HepG2 (cell line): ENCODE data around the gene ZC3H8. TPM values are rescaled to one million over a fixed set of nuclear protein-coding genes. Genes with fewer than 3 reads are reported as not detected.

Experiments used
- CBX1 ChIP-seq: IDR thresholded peaks from one replicate; pipeline ENCODE4 v1.6.1; 2016; ENCODE audit warnings: antibody characterized with exemption, low read depth
- FOXK1 ChIP-seq: sonication (generic); formaldehyde crosslinking; IDR thresholded peaks from 2 replicates; pipeline ENCODE4 v1.4.0; 2020; ENCODE audit warnings: low read depth, missing genetic modification reagents, borderline replicate concordance
- HNF4G ChIP-seq, 2 experiments: sonication (generic) in 1 of 2; formaldehyde crosslinking in 1 of 2; IDR thresholded peaks; 2 replicates each; pipeline versions ENCODE4 v1.4.0 to v1.6.1; 2011 to 2020; ENCODE audit warnings: borderline replicate concordance in 2 of 2, low read depth in 2 of 2, mild to moderate bottlenecking in 2 of 2, low read length in 1 of 2, missing genetic modification reagents in 1 of 2, moderate library complexity in 1 of 2
- POLR2A ChIP-seq, 2 experiments: IDR thresholded peaks; 2 replicates each; pipeline ENCODE4 v1.6.1; 2011; ENCODE audit warnings: low read depth in 2 of 2, low read length in 2 of 2, mild to moderate bottlenecking in 1 of 2, moderate library complexity in 1 of 2; ENCODE audit not compliant: insufficient read depth in 1 of 2
- RARA ChIP-seq: IDR thresholded peaks from 2 replicates; pipeline ENCODE4 v1.6.1; 2016; ENCODE audit warnings: missing genetic modification reagents, missing compliant biosample characterization
- SRSF1 ChIP-seq: fragments of 200-400 bp; formaldehyde crosslinking; optimal IDR thresholded peaks from 2 replicates; pipeline ENCODE3; 2017; ENCODE audit warnings: mild to moderate bottlenecking, low read depth, low read length, moderate library complexity
- SYNCRIP ChIP-seq: fragments of 200-400 bp; formaldehyde crosslinking; IDR thresholded peaks from 2 replicates; pipeline ENCODE4 v1.6.1; 2018; ENCODE audit warnings: mild to moderate bottlenecking, low read depth, low read length; ENCODE audit not compliant: insufficient read depth
- ZFY ChIP-seq: sonication (generic); formaldehyde crosslinking; IDR thresholded peaks from 2 replicates; pipeline ENCODE4 v1.4.0; 2020; ENCODE audit warnings: missing genetic modification reagents
- ZNF124 ChIP-seq: sonication (generic); formaldehyde crosslinking; IDR thresholded peaks from 2 replicates; pipeline ENCODE4 v1.4.0; 2020; ENCODE audit warnings: missing genetic modification reagents
- ZNF562 ChIP-seq: sonication (generic); formaldehyde crosslinking; IDR thresholded peaks from 2 replicates; pipeline ENCODE4 v1.8.0; 2022; ENCODE audit warnings: missing genetic modification reagents, borderline replicate concordance
- polyA plus RNA-seq, 8 experiments: library from polyadenylated mRNA; depleted of rRNA in 3 of 8; stranded (reverse) in 7 of 8; unstranded in 1 of 8; fragments of >200 nt; fragmentation: Illumina TruSeq in 4 of 8; extraction: Trizol in 4 of 8; gene quantifications; 2 replicates each; pipeline versions ENCODE4 v1.2.1 to v1.2.3, GENCODE V29; 2011 to 2016; ENCODE audit warnings: low read depth in 4 of 8, missing spikeins in 1 of 8, mixed read lengths in 1 of 8; ENCODE audit not compliant: insufficient read depth in 1 of 8
- total RNA-seq, 5 experiments: library from RNA; depleted of rRNA; stranded (reverse); fragments of >200 nt; fragmentation: Illumina TruSeq; extraction: Trizol; gene quantifications; 2 replicates each; pipeline ENCODE4 v1.2.3, GENCODE V29; 2016; ENCODE audit warnings: low read depth in 1 of 5
- TF ChIP-seq, protein P1 (sequence below): sonication (generic); formaldehyde crosslinking; IDR thresholded peaks from 2 replicates; pipeline ENCODE4 v1.4.0; 2020; ENCODE audit warnings: missing genetic modification reagents
- TF ChIP-seq, protein P2 (sequence below): sonication (generic); formaldehyde crosslinking; IDR thresholded peaks from 2 replicates; pipeline ENCODE4 v1.4.0; 2020; ENCODE audit warnings: mild to moderate bottlenecking, missing genetic modification reagents
- TF ChIP-seq, protein P3 (sequence below): sonication (generic); formaldehyde crosslinking; IDR thresholded peaks from 2 replicates; pipeline ENCODE4 v1.4.0; 2020; ENCODE audit warnings: missing genetic modification reagents
- TF ChIP-seq, protein P4 (sequence below): sonication (generic); formaldehyde crosslinking; IDR thresholded peaks from 2 replicates; pipeline ENCODE4 v1.8.1; 2023; ENCODE audit warnings: mild to moderate bottlenecking, moderate library complexity, missing genetic modification reagents

Gene ZC3H8
- total and polyA plus RNA-seq, 2 of the 13 experiments (the other 11 are each of a cell fraction or from before 2014, with no cell fraction given), result 4.5 to 17.0 TPM

DNA sequence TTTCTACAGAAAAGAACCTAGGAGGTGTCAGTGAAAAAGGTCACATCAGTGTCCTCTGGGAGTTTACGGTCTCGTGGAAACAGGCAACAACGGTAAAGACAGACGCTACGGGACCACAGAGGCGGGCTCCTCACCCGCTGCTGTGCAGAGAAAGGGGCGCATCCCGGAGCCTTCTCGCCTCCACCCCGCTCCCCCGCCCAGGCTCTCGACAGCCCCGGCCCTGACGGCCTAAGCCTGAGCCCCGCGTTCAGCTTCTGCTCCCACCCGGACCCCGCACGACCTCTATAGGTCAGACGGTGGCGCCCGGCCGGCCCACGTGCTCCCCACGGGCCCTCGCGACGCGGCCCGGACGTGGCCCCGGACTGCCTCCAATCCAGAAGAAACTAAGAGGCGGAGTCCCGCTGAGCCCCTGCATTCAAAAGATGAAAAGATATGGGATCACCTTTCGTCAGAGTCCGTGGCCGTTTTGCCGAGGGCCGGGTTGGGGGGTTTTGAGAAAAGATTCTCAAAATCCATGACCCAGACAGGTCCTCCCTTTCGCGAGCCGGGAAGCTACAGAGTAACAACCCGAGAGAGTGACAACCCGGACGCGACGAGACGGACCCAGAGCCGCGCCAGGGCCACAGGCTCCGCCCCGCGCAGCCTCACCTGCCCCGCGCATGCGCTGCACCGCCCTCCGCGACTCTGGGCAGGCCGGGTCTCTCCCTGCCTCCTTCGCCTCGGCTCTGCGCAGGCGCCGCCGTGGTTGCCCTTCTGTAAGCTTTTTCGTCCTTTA, at the start of gene ZC3H8 (continued):
- TF ChIP-seq, protein P1, sequence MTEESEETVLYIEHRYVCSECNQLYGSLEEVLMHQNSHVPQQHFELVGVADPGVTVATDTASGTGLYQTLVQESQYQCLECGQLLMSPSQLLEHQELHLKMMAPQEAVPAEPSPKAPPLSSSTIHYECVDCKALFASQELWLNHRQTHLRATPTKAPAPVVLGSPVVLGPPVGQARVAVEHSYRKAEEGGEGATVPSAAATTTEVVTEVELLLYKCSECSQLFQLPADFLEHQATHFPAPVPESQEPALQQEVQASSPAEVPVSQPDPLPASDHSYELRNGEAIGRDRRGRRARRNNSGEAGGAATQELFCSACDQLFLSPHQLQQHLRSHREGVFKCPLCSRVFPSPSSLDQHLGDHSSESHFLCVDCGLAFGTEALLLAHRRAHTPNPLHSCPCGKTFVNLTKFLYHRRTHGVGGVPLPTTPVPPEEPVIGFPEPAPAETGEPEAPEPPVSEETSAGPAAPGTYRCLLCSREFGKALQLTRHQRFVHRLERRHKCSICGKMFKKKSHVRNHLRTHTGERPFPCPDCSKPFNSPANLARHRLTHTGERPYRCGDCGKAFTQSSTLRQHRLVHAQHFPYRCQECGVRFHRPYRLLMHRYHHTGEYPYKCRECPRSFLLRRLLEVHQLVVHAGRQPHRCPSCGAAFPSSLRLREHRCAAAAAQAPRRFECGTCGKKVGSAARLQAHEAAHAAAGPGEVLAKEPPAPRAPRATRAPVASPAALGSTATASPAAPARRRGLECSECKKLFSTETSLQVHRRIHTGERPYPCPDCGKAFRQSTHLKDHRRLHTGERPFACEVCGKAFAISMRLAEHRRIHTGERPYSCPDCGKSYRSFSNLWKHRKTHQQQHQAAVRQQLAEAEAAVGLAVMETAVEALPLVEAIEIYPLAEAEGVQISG (CRISPR knock-in tag), result peak; percentile 80
- peak; percentile 91 to 94 for TF ChIP-seq POLR2A (IDR thresholded peaks at IDR 0.05; ENCODE audit: insufficient read depth in 1 of 2, low read depth in 2 of 2, low read length in 2 of 2)
- peak; percentile 94 for TF ChIP-seq ZFY (CRISPR knock-in tag)
- peak; percentile 44; the same call in 1 of the 2 replicates for TF ChIP-seq FOXK1
- TF ChIP-seq, protein P2, sequence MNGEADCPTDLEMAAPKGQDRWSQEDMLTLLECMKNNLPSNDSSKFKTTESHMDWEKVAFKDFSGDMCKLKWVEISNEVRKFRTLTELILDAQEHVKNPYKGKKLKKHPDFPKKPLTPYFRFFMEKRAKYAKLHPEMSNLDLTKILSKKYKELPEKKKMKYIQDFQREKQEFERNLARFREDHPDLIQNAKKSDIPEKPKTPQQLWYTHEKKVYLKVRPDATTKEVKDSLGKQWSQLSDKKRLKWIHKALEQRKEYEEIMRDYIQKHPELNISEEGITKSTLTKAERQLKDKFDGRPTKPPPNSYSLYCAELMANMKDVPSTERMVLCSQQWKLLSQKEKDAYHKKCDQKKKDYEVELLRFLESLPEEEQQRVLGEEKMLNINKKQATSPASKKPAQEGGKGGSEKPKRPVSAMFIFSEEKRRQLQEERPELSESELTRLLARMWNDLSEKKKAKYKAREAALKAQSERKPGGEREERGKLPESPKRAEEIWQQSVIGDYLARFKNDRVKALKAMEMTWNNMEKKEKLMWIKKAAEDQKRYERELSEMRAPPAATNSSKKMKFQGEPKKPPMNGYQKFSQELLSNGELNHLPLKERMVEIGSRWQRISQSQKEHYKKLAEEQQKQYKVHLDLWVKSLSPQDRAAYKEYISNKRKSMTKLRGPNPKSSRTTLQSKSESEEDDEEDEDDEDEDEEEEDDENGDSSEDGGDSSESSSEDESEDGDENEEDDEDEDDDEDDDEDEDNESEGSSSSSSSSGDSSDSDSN (CRISPR knock-in tag), result peak; percentile 91
- TF ChIP-seq RARA (CRISPR knock-in tag), result peak; percentile 60
- TF ChIP-seq SRSF1, result peak; percentile 86
- TF ChIP-seq, protein P3, sequence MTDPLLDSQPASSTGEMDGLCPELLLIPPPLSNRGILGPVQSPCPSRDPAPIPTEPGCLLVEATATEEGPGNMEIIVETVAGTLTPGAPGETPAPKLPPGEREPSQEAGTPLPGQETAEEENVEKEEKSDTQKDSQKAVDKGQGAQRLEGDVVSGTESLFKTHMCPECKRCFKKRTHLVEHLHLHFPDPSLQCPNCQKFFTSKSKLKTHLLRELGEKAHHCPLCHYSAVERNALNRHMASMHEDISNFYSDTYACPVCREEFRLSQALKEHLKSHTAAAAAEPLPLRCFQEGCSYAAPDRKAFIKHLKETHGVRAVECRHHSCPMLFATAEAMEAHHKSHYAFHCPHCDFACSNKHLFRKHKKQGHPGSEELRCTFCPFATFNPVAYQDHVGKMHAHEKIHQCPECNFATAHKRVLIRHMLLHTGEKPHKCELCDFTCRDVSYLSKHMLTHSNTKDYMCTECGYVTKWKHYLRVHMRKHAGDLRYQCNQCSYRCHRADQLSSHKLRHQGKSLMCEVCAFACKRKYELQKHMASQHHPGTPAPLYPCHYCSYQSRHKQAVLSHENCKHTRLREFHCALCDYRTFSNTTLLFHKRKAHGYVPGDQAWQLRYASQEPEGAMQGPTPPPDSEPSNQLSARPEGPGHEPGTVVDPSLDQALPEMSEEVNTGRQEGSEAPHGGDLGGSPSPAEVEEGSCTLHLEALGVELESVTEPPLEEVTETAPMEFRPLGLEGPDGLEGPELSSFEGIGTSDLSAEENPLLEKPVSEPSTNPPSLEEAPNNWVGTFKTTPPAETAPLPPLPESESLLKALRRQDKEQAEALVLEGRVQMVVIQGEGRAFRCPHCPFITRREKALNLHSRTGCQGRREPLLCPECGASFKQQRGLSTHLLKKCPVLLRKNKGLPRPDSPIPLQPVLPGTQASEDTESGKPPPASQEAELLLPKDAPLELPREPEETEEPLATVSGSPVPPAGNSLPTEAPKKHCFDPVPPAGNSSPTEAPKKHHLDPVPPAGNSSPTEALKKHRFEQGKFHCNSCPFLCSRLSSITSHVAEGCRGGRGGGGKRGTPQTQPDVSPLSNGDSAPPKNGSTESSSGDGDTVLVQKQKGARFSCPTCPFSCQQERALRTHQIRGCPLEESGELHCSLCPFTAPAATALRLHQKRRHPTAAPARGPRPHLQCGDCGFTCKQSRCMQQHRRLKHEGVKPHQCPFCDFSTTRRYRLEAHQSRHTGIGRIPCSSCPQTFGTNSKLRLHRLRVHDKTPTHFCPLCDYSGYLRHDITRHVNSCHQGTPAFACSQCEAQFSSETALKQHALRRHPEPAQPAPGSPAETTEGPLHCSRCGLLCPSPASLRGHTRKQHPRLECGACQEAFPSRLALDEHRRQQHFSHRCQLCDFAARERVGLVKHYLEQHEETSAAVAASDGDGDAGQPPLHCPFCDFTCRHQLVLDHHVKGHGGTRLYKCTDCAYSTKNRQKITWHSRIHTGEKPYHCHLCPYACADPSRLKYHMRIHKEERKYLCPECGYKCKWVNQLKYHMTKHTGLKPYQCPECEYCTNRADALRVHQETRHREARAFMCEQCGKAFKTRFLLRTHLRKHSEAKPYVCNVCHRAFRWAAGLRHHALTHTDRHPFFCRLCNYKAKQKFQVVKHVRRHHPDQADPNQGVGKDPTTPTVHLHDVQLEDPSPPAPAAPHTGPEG (CRISPR knock-in tag), result peak; percentile 86; the same call in 1 of the 2 replicates
- TF ChIP-seq, protein P4, sequence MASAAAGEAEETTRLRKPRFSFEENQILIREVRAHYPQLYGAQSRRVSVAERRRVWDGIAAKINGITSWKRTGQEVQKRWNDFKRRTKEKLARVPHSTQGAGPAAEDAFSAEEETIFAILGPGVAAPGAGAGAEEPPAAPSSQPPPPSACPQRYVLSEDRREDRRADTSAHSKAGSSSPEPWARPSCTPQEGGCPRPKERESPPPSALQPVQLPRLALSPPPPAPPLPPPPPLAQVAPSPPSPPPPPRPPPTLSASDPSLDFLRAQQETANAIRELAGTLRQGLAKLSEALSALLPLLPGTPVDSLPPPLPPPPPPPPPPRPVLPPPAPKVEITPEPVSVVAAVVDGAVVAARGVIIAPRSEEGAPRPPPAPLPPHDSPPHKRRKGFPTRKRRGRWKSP (CRISPR knock-in tag), result peak; percentile 96
- TF ChIP-seq HNF4G (IDR thresholded peaks at IDR 0.05; ENCODE audit: borderline replicate concordance, low read depth, low read length), result no peak
- no peak for TF ChIP-seq HNF4G (CRISPR knock-in tag; IDR thresholded peaks at IDR 0.05; ENCODE audit: borderline replicate concordance, low read depth)
- no peak for TF ChIP-seq ZNF562 (CRISPR knock-in tag)
- TF ChIP-seq ZNF124 (CRISPR knock-in tag), result peak; percentile 77
- peak; percentile 35 for TF ChIP-seq CBX1
- no peak for TF ChIP-seq SYNCRIP
